ENCODE results near the gene RNU6-7. TPM values are rescaled to one million over a fixed set of nuclear protein-coding genes. Genes with fewer than 3 reads are reported as not detected.

Gene RNU6-7
- total and polyA plus RNA-seq, 4 experiments from 2014 or later = not detected

GRCh38 chr14:32203928-32204357, 2.1 kb downstream of the RNU6-7 start:
- H3K4me1 Mint-ChIP-seq = peaks cover 22 to 41% (median 28%) of the 10 kb centered on the region in 4 donors
- H3K9me3 Mint-ChIP-seq = peaks cover 0 to 5% (median 0%) of the 10 kb centered on the region in 8 donors
- H3K4me3 ChIP-seq (ENCODE audit: low read length in 2 of 2) = peak overlapping the region; percentile 50 to 68
- H3K27me3 ChIP-seq (ENCODE audit: insufficient read depth, low read length) = no peaks in the 10 kb centered on the region
- no peaks in the 10 kb centered on the region for H3K36me3 ChIP-seq (ENCODE audit: insufficient read depth, low read length)
- ChIA-PET CTCF (ENCODE audit: partially characterized antibody) (interaction anchor here (1.0 to 1.7 kb wide), 4 partner anchors 47 to 131 kb away, joined by 4 to 9 read pairs (median 6); partner anchors contain the start of gene ARHGAP5), POLR2A (ENCODE audit: partially characterized antibody) (interaction anchor here (0.6 to 3.0 kb wide), 7 partner anchors 49 to 1609 kb away, joined by 3 to 56 read pairs (median 4); partner anchors contain the start of genes AP4S1, ARHGAP5, HEATR5A and SCFD1)
- peaks cover 23% of the 10 kb centered on the region for H3K4me1 ChIP-seq (ENCODE audit: insufficient read depth, low read length)
- H3K27ac ChIP-seq (ENCODE audit: low read depth, low read length) = peak overlapping the region; percentile 94
- peak overlapping the region; percentile 90 to 96 (median 93) for H3K4me3 Mint-ChIP-seq
- intact Hi-C loops (cut with micrococcal nuclease) = loop anchor here (1.0 to 2.0 kb wide), 7 partner anchors 48 to 995 kb away; partner anchors contain the start of genes DTD2, HEATR5A and NUBPL
- peaks cover 0 to 25% of the 10 kb centered on the region in 2 donors for H3K36me3 Mint-ChIP-seq
- H3K27me3 Mint-ChIP-seq = peaks cover 0 to 4% of the 10 kb centered on the region in 2 donors
- peak overlapping the region; percentile 96 to 100 (median 99) for H3K27ac Mint-ChIP-seq
- peak; percentile 32 to 52 (median 39) for DNase-seq
- H3K9me3 ChIP-seq (ENCODE audit: control insufficient read depth in 1 of 2, low read length in 2 of 2) = no peaks in the 10 kb centered on the region

- ChIA-PET POLR2A (ENCODE audit: partially characterized antibody) (no interaction called here), CTCF (ENCODE audit: partially characterized antibody) (interaction anchor here (1.1 kb wide), 1 partner anchor 132 kb away, joined by 3 read pairs; no protein-coding TSS in a partner anchor)
- DNase-seq = no peak
- Mint-ChIP-seq H3K9me3 (peaks cover 0 to 5% (median 0%) of the 10 kb centered on the region in 8 donors), H3K36me3 (peaks cover 0 to 25% of the 10 kb centered on the region in 2 donors), H3K4me3 (peak overlapping the region in 1 of 8 donors; percentile 17), H3K27me3 (peaks cover 0 to 7% of the 10 kb centered on the region in 2 donors), H3K27ac (peak overlapping the region in 1 of 7 donors; percentile 63), H3K4me1 (peaks cover 21 to 41% (median 27%) of the 10 kb centered on the region in 4 donors)
- Histone ChIP-seq H3K4me3 (ENCODE audit: low read length in 2 of 2) (no peak overlapping the region), H3K36me3 (ENCODE audit: insufficient read depth, low read length) (no peaks in the 10 kb centered on the region), H3K9me3 (ENCODE audit: control insufficient read depth in 1 of 2, low read length in 2 of 2) (no peaks in the 10 kb centered on the region), H3K27ac (ENCODE audit: low read depth, low read length) (no peak overlapping the region), H3K4me1 (ENCODE audit: insufficient read depth, low read length) (peaks cover 22% of the 10 kb centered on the region), H3K27me3 (ENCODE audit: insufficient read depth, low read length) (no peaks in the 10 kb centered on the region)
- intact Hi-C loops (cut with micrococcal nuclease) = no loop called here
Observed at GRCh38 chr14:32205554-32205953, 3.7 kb downstream of the RNU6-7 start.

- Mint-ChIP-seq H3K4me3 (no peak overlapping the region), H3K4me1 (peaks cover 19 to 38% (median 23%) of the 10 kb centered on the region in 4 donors)
- H3K9me3 ChIP-seq (ENCODE audit: control insufficient read depth in 1 of 2, low read length in 2 of 2) = no peaks in the 10 kb centered on the region
Observed at GRCh38 chr14:32205984-32206383, 4.1 kb downstream of the RNU6-7 start.

DNA sequence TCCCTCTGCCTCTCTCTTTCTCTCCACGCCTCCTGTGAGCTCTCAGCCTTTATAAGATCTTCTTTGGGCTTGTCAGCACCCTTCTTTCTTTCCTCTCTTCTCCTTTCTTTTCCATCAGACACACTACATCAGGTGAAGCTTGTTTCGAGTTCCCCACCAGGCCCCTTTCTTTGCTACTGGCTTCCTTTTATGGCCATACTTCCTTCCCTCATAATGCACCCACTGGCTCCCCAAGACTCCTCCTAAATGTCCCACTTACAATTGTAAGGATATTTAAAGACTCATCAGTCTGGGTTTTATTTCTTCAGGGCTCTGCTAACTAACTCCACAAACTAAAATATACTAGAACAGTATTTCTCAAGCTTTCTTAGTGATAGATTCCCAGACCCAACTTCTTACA, 4.7 kb downstream of the RNU6-7 start:
- Mint-ChIP-seq H3K36me3 (peaks cover 0 to 18% of the 10 kb centered on the region in 2 donors), H3K4me1 (peaks cover 18 to 34% (median 22%) of the 10 kb centered on the region in 4 donors), H3K27ac (peak overlapping the region in 1 of 7 donors; percentile 90), H3K9me3 (peaks cover 0 to 5% (median 0%) of the 10 kb centered on the region in 8 donors), H3K4me3 (peak overlapping the region in 2 of 8 donors; percentile 16 to 23), H3K27me3 (peaks cover 0 to 10% of the 10 kb centered on the region in 2 donors)
- Histone ChIP-seq H3K27ac (ENCODE audit: low read depth, low read length) (no peak overlapping the region), H3K4me3 (ENCODE audit: low read length in 2 of 2) (no peak overlapping the region), H3K27me3 (ENCODE audit: insufficient read depth, low read length) (no peaks in the 10 kb centered on the region), H3K9me3 (ENCODE audit: control insufficient read depth in 1 of 2, low read length in 2 of 2) (no peaks in the 10 kb centered on the region), H3K36me3 (ENCODE audit: insufficient read depth, low read length) (no peaks in the 10 kb centered on the region), H3K4me1 (ENCODE audit: insufficient read depth, low read length) (peaks cover 16% of the 10 kb centered on the region)
- POLR2A ChIA-PET (ENCODE audit: partially characterized antibody) = no interaction called here
- intact Hi-C loops (cut with micrococcal nuclease) = no loop called here
- DNase-seq = no peak
- CTCF ChIA-PET (ENCODE audit: partially characterized antibody) = interaction anchor here (0.5 to 1.2 kb wide), 3 partner anchors 128 to 1484 kb away, joined by 3 read pairs; no protein-coding TSS in a partner anchor

More at GRCh38 chr14:32205984-32206383, 4.1 kb downstream of the RNU6-7 start:
- ChIA-PET CTCF (ENCODE audit: partially characterized antibody) (interaction anchor here (1.1 kb wide), 1 partner anchor 133 kb away, joined by 3 read pairs; no protein-coding TSS in a partner anchor), POLR2A (ENCODE audit: partially characterized antibody) (no interaction called here)
- H3K9me3 Mint-ChIP-seq = peaks cover 0 to 5% (median 0%) of the 10 kb centered on the region in 8 donors
- H3K27ac Mint-ChIP-seq = peak overlapping the region in 2 of 7 donors; percentile 63 to 90
- Histone ChIP-seq H3K27ac (ENCODE audit: low read depth, low read length) (no peak overlapping the region), H3K36me3 (ENCODE audit: insufficient read depth, low read length) (no peaks in the 10 kb centered on the region), H3K4me3 (ENCODE audit: low read length in 2 of 2) (no peak overlapping the region), H3K4me1 (ENCODE audit: insufficient read depth, low read length) (peaks cover 18% of the 10 kb centered on the region), H3K27me3 (ENCODE audit: insufficient read depth, low read length) (no peaks in the 10 kb centered on the region)
- intact Hi-C loops (cut with micrococcal nuclease) = no loop called here
- peaks cover 0 to 23% of the 10 kb centered on the region in 2 donors for H3K36me3 Mint-ChIP-seq
- peak in 1 of 5 donors; percentile 33 for DNase-seq
- H3K27me3 Mint-ChIP-seq = peaks cover 0 to 8% of the 10 kb centered on the region in 2 donors

DNA sequence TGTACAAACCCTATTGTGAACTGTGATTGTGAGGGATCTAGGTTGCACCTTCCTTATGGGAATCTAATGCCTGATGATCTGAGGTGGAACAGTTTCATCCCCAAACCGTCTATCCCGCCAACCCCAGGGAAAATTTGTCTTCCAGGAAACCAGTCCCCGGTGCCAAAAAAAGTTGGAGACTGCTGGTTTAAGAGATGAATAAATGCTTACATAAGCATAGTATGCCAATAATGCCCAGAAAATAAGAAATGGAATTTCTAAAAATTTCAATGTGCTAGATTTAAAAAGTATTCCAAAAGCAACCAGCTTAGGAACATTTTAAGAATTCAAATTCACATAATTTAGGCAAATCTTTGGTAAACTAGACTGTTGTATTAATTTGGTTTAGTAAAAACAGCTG, 6.6 kb downstream of the RNU6-7 start:
- Mint-ChIP-seq H3K4me3 (no peak overlapping the region), H3K4me1 (peaks cover 10 to 16% (median 10%) of the 10 kb centered on the region in 4 donors), H3K9me3 (peaks cover 0 to 2% (median 0%) of the 10 kb centered on the region in 8 donors), H3K36me3 (peaks cover 0 to 5% of the 10 kb centered on the region in 2 donors), H3K27me3 (peaks cover 0 to 8% of the 10 kb centered on the region in 2 donors), H3K27ac (no peak overlapping the region)
- Histone ChIP-seq H3K9me3 (ENCODE audit: control insufficient read depth in 1 of 2, low read length in 2 of 2) (no peaks in the 10 kb centered on the region), H3K36me3 (ENCODE audit: insufficient read depth, low read length) (no peaks in the 10 kb centered on the region), H3K27ac (ENCODE audit: low read depth, low read length) (no peak overlapping the region), H3K4me1 (ENCODE audit: insufficient read depth, low read length) (peaks cover 9% of the 10 kb centered on the region), H3K4me3 (ENCODE audit: low read length in 2 of 2) (no peak overlapping the region), H3K27me3 (ENCODE audit: insufficient read depth, low read length) (no peaks in the 10 kb centered on the region)
- DNase-seq = no peak
- intact Hi-C loops (cut with micrococcal nuclease) = no loop called here
- CTCF ChIA-PET (ENCODE audit: partially characterized antibody) = interaction anchor here (1.4 kb wide), 1 partner anchor 46 kb away, joined by 4 read pairs; no protein-coding TSS in a partner anchor
- POLR2A ChIA-PET (ENCODE audit: partially characterized antibody) = no interaction called here

- H3K27ac ChIP-seq (ENCODE audit: low read depth, low read length) = no peak overlapping the region
- CTCF ChIA-PET (ENCODE audit: partially characterized antibody) = no interaction called here
- intact Hi-C loops (cut with micrococcal nuclease) = no loop called here
- Mint-ChIP-seq H3K9me3 (peaks cover 0 to 2% (median 0%) of the 10 kb centered on the region in 8 donors), H3K4me1 (peaks cover 1 to 7% (median 3%) of the 10 kb centered on the region in 4 donors), H3K27ac (no peak overlapping the region), H3K36me3 (no peaks in the 10 kb centered on the region), H3K4me3 (no peak overlapping the region), H3K27me3 (peaks cover 0 to 8% of the 10 kb centered on the region in 2 donors)
- peaks cover 1% of the 10 kb centered on the region for H3K4me1 ChIP-seq (ENCODE audit: insufficient read depth, low read length)
- H3K36me3 ChIP-seq (ENCODE audit: insufficient read depth, low read length) = no peaks in the 10 kb centered on the region
- no peak for DNase-seq
- H3K4me3 ChIP-seq (ENCODE audit: low read length in 2 of 2) = no peak overlapping the region
- H3K9me3 ChIP-seq (ENCODE audit: control insufficient read depth in 1 of 2, low read length in 2 of 2) = no peaks in the 10 kb centered on the region
- no peaks in the 10 kb centered on the region for H3K27me3 ChIP-seq (ENCODE audit: insufficient read depth, low read length)
- POLR2A ChIA-PET (ENCODE audit: partially characterized antibody) = no interaction called here
Observed at GRCh38 chr14:32209471-32209870, 7.6 kb downstream of the RNU6-7 start.

GRCh38 chr14:32211068-32211404, 9.2 kb downstream of the RNU6-7 start:
- peaks cover 0 to 8% of the 10 kb centered on the region in 2 donors for H3K27me3 Mint-ChIP-seq
- no peak overlapping the region for H3K27ac Mint-ChIP-seq
- H3K36me3 Mint-ChIP-seq = no peaks in the 10 kb centered on the region
- CTCF ChIA-PET (ENCODE audit: partially characterized antibody) = no interaction called here
- H3K36me3 ChIP-seq (ENCODE audit: insufficient read depth, low read length) = no peaks in the 10 kb centered on the region
- H3K4me1 ChIP-seq (ENCODE audit: insufficient read depth, low read length) = no peaks in the 10 kb centered on the region
- intact Hi-C loops (cut with micrococcal nuclease) = no loop called here
- H3K4me1 Mint-ChIP-seq = peaks cover 0 to 4% (median 1%) of the 10 kb centered on the region in 4 donors
- peaks cover 0 to 2% (median 0%) of the 10 kb centered on the region in 8 donors for H3K9me3 Mint-ChIP-seq
- H3K4me3 ChIP-seq (ENCODE audit: low read length in 2 of 2) = no peak overlapping the region
- H3K4me3 Mint-ChIP-seq = no peak overlapping the region
- POLR2A ChIA-PET (ENCODE audit: partially characterized antibody) = no interaction called here
- no peak overlapping the region for H3K27ac ChIP-seq (ENCODE audit: low read depth, low read length)
- no peaks in the 10 kb centered on the region for H3K9me3 ChIP-seq (ENCODE audit: control insufficient read depth in 1 of 2, low read length in 2 of 2)
- DNase-seq = no peak
- H3K27me3 ChIP-seq (ENCODE audit: insufficient read depth, low read length) = no peaks in the 10 kb centered on the region
